Activated naive CD4-positive, alpha-beta T cell treated with anti-CD3 and anti-CD28 coated beads, Interleukin-2, amount 10 ng/mL, durations not matched to agents 7 days and 5 days (primary cell): ENCODE data around the gene TRPM2.
"Not testable (repeated sequence)": the region's sequence is repeated elsewhere in the genome, so short reads cannot be mapped to it uniquely, and the experiment has no call there.

Experiments
- CTCF ChIA-PET: fragments of 350-600 bp; sonication (Branson Sonifier 250); formaldehyde crosslinking; loops from one replicate; lab custom pipeline; 2021; ENCODE audit warnings: antibody characterized with exemption; lab: Charles Lee
- DNase-seq: peaks from one replicate; pipeline ENCODE4 v3.0.0-alpha.2; 2020
- H3K27ac Mint-ChIP-seq: one replicate; pipeline ENCODE4 v1.8.0; 2021; ENCODE audit warnings: mild to moderate bottlenecking, moderate library complexity, mixed read lengths
- H3K27me3 Mint-ChIP-seq: one replicate; pipeline ENCODE4 v1.8.0; 2021; ENCODE audit warnings: mild to moderate bottlenecking, mixed read lengths
- H3K36me3 Mint-ChIP-seq: one replicate; pipeline ENCODE4 v1.8.0; 2021; ENCODE audit warnings: mixed read lengths
- H3K4me1 Mint-ChIP-seq: one replicate; pipeline ENCODE4 v1.8.0; 2021; ENCODE audit warnings: mixed read lengths
- H3K4me3 Mint-ChIP-seq: one replicate; pipeline ENCODE4 v1.8.0; 2021; ENCODE audit warnings: mild to moderate bottlenecking, moderate library complexity, mixed read lengths
- H3K9me3 Mint-ChIP-seq: one replicate; pipeline ENCODE4 v1.8.0; 2021; ENCODE audit warnings: mixed read lengths

Gene TRPM2

GRCh38 chr21:44477131-44477530 lies 123.7 kb downstream of the TRPM2 start:
- no peaks in the 10 kb centered on the region for H3K36me3 Mint-ChIP-seq
- CTCF ChIA-PET, result interaction anchor here (1.2 kb wide), 1 partner anchor 178 kb away, joined by 3 read pairs; no protein-coding TSS in a partner anchor
- H3K4me1 Mint-ChIP-seq, result no peaks in the 10 kb centered on the region
- peaks cover 3% of the 10 kb centered on the region for H3K27me3 Mint-ChIP-seq
- H3K27ac Mint-ChIP-seq, result no peak overlapping the region
- no peak for DNase-seq
- H3K4me3 Mint-ChIP-seq, result no peak overlapping the region
- no peaks in the 10 kb centered on the region for H3K9me3 Mint-ChIP-seq

GRCh38 chr21:44477712-44478111 lies 124.3 kb downstream of the TRPM2 start:
- Mint-ChIP-seq H3K4me3 (no peak overlapping the region), H3K27ac (no peak overlapping the region), H3K36me3 (no peaks in the 10 kb centered on the region), H3K9me3 (no peaks in the 10 kb centered on the region), H3K27me3 (peaks cover 4% of the 10 kb centered on the region), H3K4me1 (no peaks in the 10 kb centered on the region)
- CTCF ChIA-PET, result interaction anchor here (0.8 kb wide), 1 partner anchor 180 kb away, joined by 3 read pairs; no protein-coding TSS in a partner anchor
- DNase-seq, result no peak

- Mint-ChIP-seq H3K4me3 (no peak overlapping the region), H3K27ac (no peak overlapping the region)
- CTCF ChIA-PET, result interaction anchor here (0.8 kb wide), 1 partner anchor 181 kb away, joined by 3 read pairs; no protein-coding TSS in a partner anchor
These were observed 124.8 kb downstream of the TRPM2 start for GRCh38 chr21:44478124-44478800.

GRCh38 chr21:44478801-44479167 lies 125.4 kb downstream of the TRPM2 start:
- H3K27me3 Mint-ChIP-seq, result peaks cover 14% of the 10 kb centered on the region
- no peaks in the 10 kb centered on the region for H3K36me3 Mint-ChIP-seq
- CTCF ChIA-PET, result interaction anchor here (0.8 kb wide), 1 partner anchor 10 kb away, joined by 3 read pairs; no protein-coding TSS in a partner anchor
- no peaks in the 10 kb centered on the region for H3K9me3 Mint-ChIP-seq
- H3K27ac Mint-ChIP-seq, result no peak overlapping the region
- no peak for DNase-seq
- H3K4me3 Mint-ChIP-seq, result no peak overlapping the region
- H3K4me1 Mint-ChIP-seq, result no peaks in the 10 kb centered on the region

More at GRCh38 chr21:44478124-44478800, 124.8 kb downstream of the TRPM2 start:
- Mint-ChIP-seq H3K27me3 (peaks cover 9% of the 10 kb centered on the region), H3K9me3 (no peaks in the 10 kb centered on the region), H3K36me3 (no peaks in the 10 kb centered on the region), H3K4me1 (no peaks in the 10 kb centered on the region)
- DNase-seq, result no peak

GRCh38 chr21:44479556-44480199 lies 126.3 kb downstream of the TRPM2 start:
- peaks cover 22% of the 10 kb centered on the region for H3K27me3 Mint-ChIP-seq
- not testable (repeated sequence) for H3K36me3 Mint-ChIP-seq, H3K4me3 Mint-ChIP-seq, H3K27ac Mint-ChIP-seq, H3K9me3 Mint-ChIP-seq, H3K4me1 Mint-ChIP-seq
- peak; percentile 65 for DNase-seq
- CTCF ChIA-PET, result interaction anchor here (0.8 to 1.3 kb wide), 6 partner anchors 9 to 176 kb away, joined by 3 to 4 read pairs (median 4); no protein-coding TSS in a partner anchor

GRCh38 chr21:44480200-44481053 lies 127.0 kb downstream of the TRPM2 start:
- no peaks in the 10 kb centered on the region for H3K36me3 Mint-ChIP-seq
- DNase-seq, result no peak
- H3K27me3 Mint-ChIP-seq, result peaks cover 27% of the 10 kb centered on the region
- CTCF ChIA-PET, result interaction anchor here (0.8 to 1.3 kb wide), 5 partner anchors 11 to 177 kb away, joined by 3 to 4 read pairs (median 4); no protein-coding TSS in a partner anchor
- H3K27ac Mint-ChIP-seq, result no peak overlapping the region
- H3K4me1 Mint-ChIP-seq, result no peaks in the 10 kb centered on the region
- no peak overlapping the region for H3K4me3 Mint-ChIP-seq
- H3K9me3 Mint-ChIP-seq, result no peaks in the 10 kb centered on the region

GRCh38 chr21:44482581-44483287 lies 129.3 kb downstream of the TRPM2 start:
- Mint-ChIP-seq H3K36me3 (no peaks in the 10 kb centered on the region), H3K27ac (no peak overlapping the region), H3K4me1 (peaks cover 3% of the 10 kb centered on the region), H3K9me3 (peaks cover under 1% of the 10 kb centered on the region), H3K27me3 (peaks cover 36% of the 10 kb centered on the region), H3K4me3 (no peak overlapping the region)
- no peak for DNase-seq
- CTCF ChIA-PET, result interaction anchor here (1.0 kb wide), 1 partner anchor 179 kb away, joined by 3 read pairs; no protein-coding TSS in a partner anchor

GRCh38 chr21:44483288-44484237 lies 130.1 kb downstream of the TRPM2 start:
- Mint-ChIP-seq H3K4me1 (peaks cover 3% of the 10 kb centered on the region), H3K4me3 (no peak overlapping the region), H3K9me3 (peaks cover 3% of the 10 kb centered on the region), H3K36me3 (no peaks in the 10 kb centered on the region), H3K27me3 (peaks cover 45% of the 10 kb centered on the region), H3K27ac (no peak overlapping the region)
- CTCF ChIA-PET, result no interaction called here
- DNase-seq, result no peak

GRCh38 chr21:44484498-44485253 lies 131.3 kb downstream of the TRPM2 start:
- Mint-ChIP-seq H3K36me3 (no peaks in the 10 kb centered on the region), H3K4me1 (peaks cover 3% of the 10 kb centered on the region), H3K27ac (no peak overlapping the region), H3K4me3 (no peak overlapping the region), H3K27me3 (peaks cover 46% of the 10 kb centered on the region), H3K9me3 (peaks cover 3% of the 10 kb centered on the region)
- CTCF ChIA-PET, result no interaction called here
- no peak for DNase-seq

GRCh38 chr21:44485254-44485793 lies 131.9 kb downstream of the TRPM2 start:
- Mint-ChIP-seq H3K4me1 (peaks cover 3% of the 10 kb centered on the region), H3K27me3 (peaks cover 51% of the 10 kb centered on the region), H3K27ac (no peak overlapping the region), H3K36me3 (no peaks in the 10 kb centered on the region), H3K4me3 (no peak overlapping the region), H3K9me3 (peaks cover 3% of the 10 kb centered on the region)
- CTCF ChIA-PET, result interaction anchor here (0.7 kb wide), 1 partner anchor 9 kb away, joined by 3 read pairs; no protein-coding TSS in a partner anchor
- no peak for DNase-seq

- Mint-ChIP-seq H3K9me3 (peaks cover 3% of the 10 kb centered on the region), H3K27me3 (peaks cover 55% of the 10 kb centered on the region), H3K4me3 (no peak overlapping the region), H3K27ac (no peak overlapping the region), H3K4me1 (peaks cover 3% of the 10 kb centered on the region), H3K36me3 (no peaks in the 10 kb centered on the region)
- DNase-seq, result no peak
- CTCF ChIA-PET, result interaction anchor here (0.7 kb wide), 1 partner anchor 9 kb away, joined by 3 read pairs; no protein-coding TSS in a partner anchor
These were observed 132.4 kb downstream of the TRPM2 start for GRCh38 chr21:44485796-44486195.

- H3K36me3 Mint-ChIP-seq, result no peaks in the 10 kb centered on the region
- H3K27me3 Mint-ChIP-seq, result peaks cover 55% of the 10 kb centered on the region
- no peak overlapping the region for H3K27ac Mint-ChIP-seq
- no peak for DNase-seq
- peaks cover 3% of the 10 kb centered on the region for H3K4me1 Mint-ChIP-seq
- H3K4me3 Mint-ChIP-seq, result no peak overlapping the region
- H3K9me3 Mint-ChIP-seq, result peaks cover 3% of the 10 kb centered on the region
- CTCF ChIA-PET, result no interaction called here
These were observed 132.9 kb downstream of the TRPM2 start for GRCh38 chr21:44486302-44486701.
